Measurements from ENCODE around the gene BRINP2. TPM values are rescaled to one million over a fixed set of nuclear protein-coding genes. Genes with fewer than 3 reads are reported as not detected.

The BRINP2 gene
- polyA plus RNA-seq, 5 donors, result 0.58 to 1.3 (median 0.84) TPM

GRCh38 chr1:177163844-177164379 is 6.8 kb upstream of the BRINP2 start:
- DNase-seq, result no peak

- no peak for DNase-seq
Measured at GRCh38 chr1:177164380-177165068, 6.2 kb upstream of the BRINP2 start, which contains the start of gene ASTN1. TSS of gene ASTN1 (minus strand) at chr1:177164712. CDS start at chr1:177164676, 36 bp downstream.

- DNase-seq, result no peak
Measured at GRCh38 chr1:177165069-177165439, 5.7 kb upstream of the BRINP2 start.

GRCh38 chr1:177171536-177172123 is 872 bp downstream of the BRINP2 start:
- DNase-seq, result no peak

GRCh38 chr1:177172272-177172671 is 1.5 kb downstream of the BRINP2 start:
- no peak for DNase-seq

GRCh38 chr1:177172866-177173265 is 2.1 kb downstream of the BRINP2 start:
- DNase-seq, result no peak

GRCh38 chr1:177173976-177174375 is 3.2 kb downstream of the BRINP2 start:
- DNase-seq, result no peak

- no peak for DNase-seq
Measured at GRCh38 chr1:177174921-177175634, 4.3 kb downstream of the BRINP2 start.

- no peak for DNase-seq
Measured at GRCh38 chr1:177181280-177181630, 10.5 kb downstream of the BRINP2 start.

GRCh38 chr1:177181631-177182291 is 11.0 kb downstream of the BRINP2 start:
- peak; percentile 39 to 53 for DNase-seq

- no peak for DNase-seq
Measured at GRCh38 chr1:177183836-177184235, 13.1 kb downstream of the BRINP2 start.

GRCh38 chr1:177185209-177185608 is 14.5 kb downstream of the BRINP2 start:
- DNase-seq, result no peak

- DNase-seq, result no peak
Measured at GRCh38 chr1:177186639-177187038, 15.9 kb downstream of the BRINP2 start.

- no peak for DNase-seq
Measured at GRCh38 chr1:177190308-177190970, 19.7 kb downstream of the BRINP2 start.

- DNase-seq, result no peak
Measured at GRCh38 chr1:177198243-177198642, 27.5 kb downstream of the BRINP2 start.

- no peak for DNase-seq
Measured at GRCh38 chr1:177200290-177200689, 29.5 kb downstream of the BRINP2 start.

GRCh38 chr1:177206831-177207355 is 36.1 kb downstream of the BRINP2 start:
- DNase-seq, result no peak

GRCh38 chr1:177208920-177209319 is 38.2 kb downstream of the BRINP2 start:
- no peak for DNase-seq

GRCh38 chr1:177209357-177209756 is 38.6 kb downstream of the BRINP2 start:
- DNase-seq, result peak; percentile 93 to 96

- no peak for DNase-seq
Measured at GRCh38 chr1:177210071-177210470, 39.3 kb downstream of the BRINP2 start.

GRCh38 chr1:177211231-177211630 is 40.5 kb downstream of the BRINP2 start:
- DNase-seq, result no peak
